ENCODE results near the gene NSD1.
"Not testable (repeated sequence)": the region's sequence is repeated elsewhere in the genome, so short reads cannot be mapped to it uniquely, and the experiment has no call there.

Gene NSD1

GRCh38 chr5:177290816-177291596, 157.4 kb downstream of the NSD1 start:
- no peak for DNase-seq (ENCODE audit: low read depth, low spot score)

GRCh38 chr5:177291735-177292134, 158.2 kb downstream of the NSD1 start:
- DNase-seq (ENCODE audit: low read depth, low spot score), result no peak

DNA sequence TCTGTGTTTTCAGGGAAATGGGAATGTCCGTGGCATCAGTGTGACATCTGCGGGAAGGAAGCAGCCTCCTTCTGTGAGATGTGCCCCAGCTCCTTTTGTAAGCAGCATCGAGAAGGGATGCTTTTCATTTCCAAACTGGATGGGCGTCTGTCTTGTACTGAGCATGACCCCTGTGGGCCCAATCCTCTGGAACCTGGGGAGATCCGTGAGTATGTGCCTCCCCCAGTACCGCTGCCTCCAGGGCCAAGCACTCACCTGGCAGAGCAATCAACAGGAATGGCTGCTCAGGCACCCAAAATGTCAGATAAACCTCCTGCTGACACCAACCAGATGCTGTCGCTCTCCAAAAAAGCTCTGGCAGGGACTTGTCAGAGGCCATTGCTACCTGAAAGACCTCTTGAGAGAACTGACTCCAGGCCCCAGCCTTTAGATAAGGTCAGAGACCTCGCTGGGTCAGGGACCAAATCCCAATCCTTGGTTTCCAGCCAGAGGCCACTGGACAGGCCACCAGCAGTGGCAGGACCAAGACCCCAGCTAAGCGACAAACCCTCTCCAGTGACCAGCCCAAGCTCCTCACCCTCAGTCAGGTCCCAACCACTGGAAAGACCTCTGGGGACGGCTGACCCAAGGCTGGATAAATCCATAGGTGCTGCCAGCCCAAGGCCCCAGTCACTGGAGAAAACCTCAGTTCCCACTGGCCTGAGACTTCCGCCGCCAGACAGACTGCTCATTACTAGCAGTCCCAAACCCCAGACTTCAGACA, 160.4 kb downstream of the NSD1 start:
- DNase-seq (ENCODE audit: low read depth, low spot score), result no peak

DNA sequence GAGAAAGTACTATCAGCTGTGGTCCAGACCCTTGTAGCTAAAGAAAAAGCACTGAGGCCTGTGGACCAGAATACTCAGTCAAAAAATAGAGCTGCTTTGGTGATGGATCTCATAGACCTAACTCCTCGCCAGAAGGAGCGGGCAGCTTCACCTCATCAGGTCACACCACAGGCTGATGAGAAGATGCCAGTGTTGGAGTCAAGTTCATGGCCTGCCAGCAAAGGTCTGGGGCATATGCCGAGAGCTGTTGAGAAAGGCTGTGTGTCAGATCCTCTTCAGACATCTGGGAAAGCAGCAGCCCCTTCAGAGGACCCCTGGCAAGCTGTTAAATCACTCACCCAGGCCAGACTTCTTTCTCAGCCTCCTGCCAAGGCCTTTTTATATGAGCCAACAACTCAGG, 161.1 kb downstream of the NSD1 start:
- no peak for DNase-seq (ENCODE audit: low read depth, low spot score)

- no peak for DNase-seq (ENCODE audit: low read depth, low spot score)
Observed at GRCh38 chr5:177295924-177296323, 162.4 kb downstream of the NSD1 start.

DNA sequence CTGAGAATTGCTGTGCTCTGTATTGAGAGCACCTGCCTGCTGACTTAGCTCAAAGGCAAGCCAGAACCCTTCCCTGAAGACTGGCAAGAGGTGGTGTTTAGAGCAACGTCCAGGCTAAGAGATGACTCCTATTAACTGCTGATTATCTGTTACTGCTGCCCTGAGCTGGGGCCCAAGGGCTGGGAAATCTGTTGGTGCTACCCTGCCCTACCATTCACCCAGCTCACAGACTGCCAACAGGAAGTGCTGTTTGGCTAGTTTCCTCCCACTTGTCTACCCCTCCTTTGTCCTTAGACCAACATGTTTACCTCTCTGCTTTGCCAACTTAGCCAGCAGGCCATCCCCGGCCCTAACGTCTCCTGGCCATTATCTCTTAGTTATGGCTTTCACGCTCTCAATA, 163.0 kb downstream of the NSD1 start:
- DNase-seq (ENCODE audit: low read depth, low spot score), result no peak

DNA sequence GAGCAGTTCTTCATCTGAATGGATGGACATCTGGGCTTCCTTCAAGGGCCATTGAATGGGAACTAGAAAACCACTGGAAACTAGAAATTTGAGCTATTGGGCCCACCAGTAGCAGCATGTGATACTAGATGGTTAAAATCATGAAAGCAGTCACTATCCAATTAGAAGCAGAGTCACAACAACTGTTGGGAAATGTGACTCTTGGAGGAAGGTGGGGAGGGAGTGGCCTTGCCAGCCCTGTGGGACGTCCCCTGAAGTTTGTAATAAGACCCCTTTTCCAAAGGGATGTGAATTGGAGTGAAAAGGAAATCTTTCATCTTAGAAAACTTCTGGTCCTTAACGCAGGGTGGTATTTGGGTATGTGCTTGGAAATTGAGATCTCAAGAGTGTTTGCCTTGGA, 164.3 kb downstream of the NSD1 start:
- no peak for DNase-seq (ENCODE audit: low read depth, low spot score)

DNA sequence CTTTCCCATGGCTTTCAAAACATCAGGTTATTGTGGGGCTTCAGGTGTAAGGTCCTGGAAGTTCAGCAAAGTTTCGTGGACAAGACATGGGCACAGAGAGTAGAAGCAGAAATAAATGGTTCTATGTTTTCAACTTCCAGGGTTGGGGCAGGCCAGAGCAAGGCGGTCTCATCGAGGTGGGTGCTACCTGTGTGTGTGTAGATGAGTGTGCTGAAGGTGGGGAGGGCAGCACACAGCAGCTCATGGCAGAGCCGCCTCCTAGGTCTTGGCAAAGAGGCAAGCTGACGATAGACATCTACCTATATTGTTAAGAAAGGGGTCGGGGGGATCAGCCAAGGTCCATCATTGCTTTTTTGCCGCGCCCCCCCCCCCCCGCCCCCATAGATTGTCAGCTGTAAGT, 166.1 kb downstream of the NSD1 start:
- DNase-seq (ENCODE audit: low read depth, low spot score), result no peak

GRCh38 chr5:177300236-177300880, 166.8 kb downstream of the NSD1 start:
- peak; percentile 57 for DNase-seq (ENCODE audit: low read depth, low spot score)

- DNase-seq (ENCODE audit: low read depth, low spot score), result no peak
Observed at GRCh38 chr5:177300951-177301350, 167.4 kb downstream of the NSD1 start.

- peak; percentile 68 for DNase-seq (ENCODE audit: low read depth, low spot score)
Observed at GRCh38 chr5:177301503-177302165, 168.1 kb downstream of the NSD1 start.

DNA sequence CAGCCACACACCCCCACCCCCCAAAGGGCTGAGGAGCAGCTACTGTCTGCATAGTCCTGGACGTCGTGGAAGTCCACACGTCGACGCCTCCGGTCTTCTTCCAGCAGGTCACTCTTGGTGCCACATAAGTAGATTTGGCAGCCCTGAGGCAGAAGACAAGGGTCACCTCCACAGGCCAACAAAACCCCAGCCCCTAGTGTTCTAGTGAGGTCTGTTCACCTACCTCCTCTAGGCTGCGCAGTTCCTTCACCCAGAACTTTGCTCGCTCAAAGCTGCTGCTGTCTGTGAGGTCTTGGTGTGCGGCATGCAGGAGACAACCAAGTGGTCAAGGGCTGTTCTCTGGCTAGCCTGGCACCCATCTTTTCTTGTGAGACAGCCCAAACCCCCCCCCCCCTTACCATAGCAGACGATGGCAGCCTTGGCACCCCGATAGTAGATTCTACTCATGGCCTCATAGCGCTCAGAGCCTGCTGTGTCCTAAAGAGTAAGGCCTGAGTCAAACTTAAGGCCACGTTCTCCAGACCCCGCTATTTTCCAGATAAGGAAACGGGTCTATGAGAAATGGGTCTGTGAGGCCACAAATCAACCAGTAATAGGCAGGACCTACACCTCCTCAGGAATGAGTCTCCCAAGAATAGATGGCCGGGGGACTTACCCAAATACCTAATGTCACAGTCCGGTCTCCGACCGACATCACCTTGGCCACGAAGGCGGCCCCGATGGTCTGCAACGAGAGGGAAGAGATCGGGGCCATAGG, 169.0 kb downstream of the NSD1 start:
- peak; percentile 54 for DNase-seq (ENCODE audit: low read depth, low spot score)

- DNase-seq (ENCODE audit: low read depth, low spot score), result peak; percentile 89
Observed at GRCh38 chr5:177303121-177303924, 169.8 kb downstream of the NSD1 start, which contains the start of the genes PRELID1 and RAB24. TSS of gene PRELID1 (plus strand) at chr5:177303799. CDS start at chr5:177303986, 187 bp downstream. TSS of gene RAB24 (minus strand) at chr5:177303719. CDS start at chr5:177303288, 431 bp downstream.

GRCh38 chr5:177303925-177304391, 170.4 kb downstream of the NSD1 start:
- no peak for DNase-seq (ENCODE audit: low read depth, low spot score)

GRCh38 chr5:177304392-177305119, 171.0 kb downstream of the NSD1 start:
- DNase-seq (ENCODE audit: low read depth, low spot score), result peak; percentile 66

DNA sequence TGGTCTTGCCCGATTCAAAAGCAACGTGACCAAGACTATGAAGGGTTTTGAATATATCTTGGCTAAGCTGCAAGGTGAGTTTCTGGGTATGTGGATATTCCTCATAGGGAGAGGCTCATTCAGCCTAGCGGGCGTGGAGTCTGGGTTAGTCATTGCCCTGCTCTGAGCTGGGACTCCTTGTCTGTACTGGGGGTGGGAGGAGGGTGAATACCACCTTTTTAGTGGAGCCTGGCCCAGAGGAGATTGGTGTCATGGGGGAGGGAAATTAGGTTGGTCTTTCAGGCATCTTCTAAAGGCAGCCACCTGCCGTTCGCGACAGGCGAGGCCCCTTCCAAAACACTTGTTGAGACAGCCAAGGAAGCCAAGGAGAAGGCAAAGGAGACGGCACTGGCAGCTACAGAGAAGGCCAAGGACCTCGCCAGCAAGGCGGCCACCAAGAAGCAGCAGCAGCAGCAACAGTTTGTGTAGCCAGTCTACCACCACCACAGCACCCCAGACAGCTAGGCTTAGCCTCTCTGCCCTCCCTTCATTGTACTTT, 172.6 kb downstream of the NSD1 start:
- not testable (repeated sequence) for DNase-seq (ENCODE audit: low read depth, low spot score)

GRCh38 chr5:177306674-177307543, 173.3 kb downstream of the NSD1 start:
- no peak for DNase-seq (ENCODE audit: low read depth, low spot score)

Measured in ELF-1 (cell line).